Epithelial cell of esophagus (primary cell): ENCODE measurements around the gene TUBGCP2.
"Not testable (repeated sequence)": the region's sequence is repeated elsewhere in the genome, so short reads cannot be mapped to it uniquely, and the experiment has no call there.

Experiments used
- DNase-seq: peaks from one replicate; pipeline ENCODE4 v3.0.0; 2010; ENCODE audit warnings: low read depth
- H3K4me3 ChIP-seq: 2 replicates; pipeline ENCODE4 v1.5.1; 2011; ENCODE audit warnings: mild to moderate bottlenecking, low read length, control low read depth
- CTCF ChIP-seq: IDR thresholded peaks from 2 replicates; pipeline ENCODE4 v1.5.1; 2011; ENCODE audit warnings: low read depth, mild to moderate bottlenecking, low read length, control low read depth, inconsistent platforms; ENCODE audit not compliant: insufficient read depth; ENCODE audit errors: missing control alignments

TUBGCP2 gene

GRCh38 chr10:133237241-133237587 is 71.5 kb downstream of the TUBGCP2 start:
- no peak for DNase-seq
- TF ChIP-seq CTCF = no peak
- no peak overlapping the region for H3K4me3 ChIP-seq

- no peak for DNase-seq
- H3K4me3 ChIP-seq = no peak overlapping the region
Measured at GRCh38 chr10:133236401-133237240, 72.1 kb downstream of the TUBGCP2 start.

GRCh38 chr10:133235932-133236331 is 72.7 kb downstream of the TUBGCP2 start:
- H3K4me3 ChIP-seq = no peak overlapping the region
- TF ChIP-seq CTCF = no peak
- DNase-seq = no peak

More at GRCh38 chr10:133236401-133237240, 72.1 kb downstream of the TUBGCP2 start:
- no peak for TF ChIP-seq CTCF

DNA sequence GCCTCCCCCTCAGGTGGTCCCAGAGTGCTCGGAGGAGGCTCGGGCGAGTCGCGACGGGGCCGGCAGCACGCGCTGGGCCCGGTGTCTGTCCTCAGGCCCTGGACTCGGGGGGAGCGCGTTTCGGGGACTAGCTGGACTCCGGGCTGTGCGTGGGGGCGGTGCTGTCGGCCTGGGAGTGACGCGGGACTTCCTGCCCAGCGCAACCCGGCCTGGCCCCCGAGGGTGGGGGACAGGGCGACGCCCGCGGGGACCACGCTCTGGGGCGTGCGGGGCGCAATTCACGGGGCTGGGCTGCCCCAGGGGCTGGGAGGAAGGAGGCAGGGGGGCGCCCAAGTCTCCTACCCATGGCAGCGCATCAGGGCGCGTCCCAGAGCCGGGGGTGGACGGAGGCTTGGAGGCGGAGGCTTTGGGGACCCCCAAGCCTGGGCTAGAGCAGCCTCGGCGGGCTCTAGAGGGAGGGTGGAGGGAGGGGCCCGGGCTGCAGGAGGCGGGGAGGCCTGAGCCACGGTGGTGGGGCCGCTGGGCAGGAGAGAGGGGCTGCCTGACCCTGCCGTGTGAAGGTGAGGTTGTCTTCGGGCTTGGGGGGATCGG is 73.3 kb downstream of the TUBGCP2 start:
- no peak for DNase-seq
- H3K4me3 ChIP-seq = no peak overlapping the region
- TF ChIP-seq CTCF = no peak

DNA sequence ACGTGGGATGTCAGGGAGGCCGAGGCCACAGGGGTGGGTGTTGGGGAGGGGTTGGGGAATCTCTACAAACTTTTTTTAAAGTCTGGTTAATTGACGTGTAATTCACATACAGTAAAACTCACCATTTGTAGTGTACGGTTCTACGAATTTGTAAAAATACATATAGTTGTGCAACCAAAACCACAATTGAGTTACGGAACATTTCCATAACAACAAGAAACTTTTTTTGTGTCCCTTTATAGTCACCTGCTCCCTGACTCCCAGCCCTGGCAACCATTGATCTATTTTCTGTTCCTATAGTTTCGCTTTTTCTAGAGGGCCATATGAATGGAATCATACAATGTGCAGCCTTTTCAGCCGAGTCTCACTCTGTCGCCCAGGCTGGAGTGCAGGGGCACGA is 73.9 kb downstream of the TUBGCP2 start:
- not testable (repeated sequence) for DNase-seq, H3K4me3 ChIP-seq

- no peak for TF ChIP-seq CTCF
Measured at GRCh38 chr10:133231946-133232574, 76.6 kb downstream of the TUBGCP2 start.

GRCh38 chr10:133231244-133231945 is 77.3 kb downstream of the TUBGCP2 start:
- no peak overlapping the region for H3K4me3 ChIP-seq
- no peak for DNase-seq
- TF ChIP-seq CTCF = no peak

More at GRCh38 chr10:133231946-133232574, 76.6 kb downstream of the TUBGCP2 start:
- DNase-seq = no peak
- H3K4me3 ChIP-seq = no peak overlapping the region
